IMR-90 (cell line): ENCODE results near the gene POMT2. TPM values are rescaled to one million over a fixed set of nuclear protein-coding genes. Genes with fewer than 3 reads are reported as not detected.

Experiments used
- ATAC-seq: fragments of 200-7000 bp; cut with Tn5 transposase; 2 replicates; pipeline ENCODE4 v1.9.1; 2020; ENCODE audit warnings: low read depth, mild to moderate bottlenecking, moderate library complexity
- BruUV-seq: library from RNA; stranded (reverse); fragments of 400-500 nt; replicated peaks from 2 replicates; lab custom pipeline; 2021; lab: Mats Ljungman, UMichigan
- CTCF ChIA-PET: fragments of 300-600 bp; formaldehyde crosslinking; extraction: SDS; loops from one replicate; lab custom pipeline; 2021; ENCODE audit warnings: antibody characterized with exemption; lab: Yijun Ruan, JAX
- POLR2A ChIA-PET: fragments of 300-600 bp; sonication (Branson Sonifier 250); formaldehyde crosslinking; loops from one replicate; lab custom pipeline; 2022; ENCODE audit warnings: antibody characterized with exemption; ENCODE audit not compliant: unreplicated experiment; lab: Charles Lee
- DNase-seq: peaks from one replicate; pipeline ENCODE4 v3.0.0; 2013
- H2AFZ ChIP-seq: replicated peaks from 2 replicates; pipeline ENCODE3; 2013; ENCODE audit warnings: low read length, mild to moderate bottlenecking; ENCODE audit not compliant: poor library complexity
- H2AK5ac ChIP-seq: 2 replicates; pipeline ENCODE4 v1.6.1; 2013; ENCODE audit warnings: low read depth, low read length, inconsistent platforms
- H2AK9ac ChIP-seq: replicated peaks from 2 replicates; pipeline ENCODE3; 2013; ENCODE audit warnings: mild to moderate bottlenecking, low read depth, low read length, moderate library complexity; ENCODE audit not compliant: poor library complexity
- H2BK120ac ChIP-seq: 2 replicates; pipeline ENCODE4 v1.6.1; 2013; ENCODE audit warnings: low read depth, low read length, inconsistent platforms
- H2BK15ac ChIP-seq: 3 replicates; pipeline ENCODE4 v1.6.1; 2013; ENCODE audit warnings: low read depth, low read length, inconsistent platforms
- H2BK20ac ChIP-seq: 2 replicates; pipeline ENCODE4 v1.6.1; 2013; ENCODE audit warnings: low read depth, mild to moderate bottlenecking, inconsistent platforms, low read length, moderate library complexity
- H2BK5ac ChIP-seq: 2 replicates; pipeline ENCODE4 v1.6.1; 2013; ENCODE audit warnings: mild to moderate bottlenecking, low read depth, low read length, inconsistent platforms; ENCODE audit not compliant: poor library complexity, severe bottlenecking
- H3K14ac ChIP-seq: replicated peaks from 2 replicates; pipeline ENCODE4 v1.6.1; 2013; ENCODE audit warnings: low read depth, low read length, inconsistent platforms
- H3K18ac ChIP-seq: 2 replicates; pipeline ENCODE4 v1.6.1; 2013; ENCODE audit warnings: low read depth, low read length, control low read depth
- H3K23ac ChIP-seq: 2 replicates; pipeline ENCODE4 v1.6.1; 2013; ENCODE audit warnings: low read depth, low read length, inconsistent platforms
- H3K27ac ChIP-seq: 2 replicates; pipeline ENCODE4 v1.5.1; 2013; ENCODE audit warnings: mild to moderate bottlenecking, control low read depth, low read length; ENCODE audit not compliant: insufficient read depth
- H3K27me3 ChIP-seq: 2 replicates; pipeline ENCODE4 v1.6.1; 2013; ENCODE audit warnings: low read length; ENCODE audit not compliant: control insufficient read depth, insufficient read depth
- H3K36me3 ChIP-seq: 2 replicates; pipeline ENCODE4 v1.6.1; 2013; ENCODE audit warnings: low read length, mixed read lengths; ENCODE audit not compliant: control insufficient read depth, insufficient read depth
- H3K4ac ChIP-seq: 2 replicates; pipeline ENCODE4 v1.6.1; 2013; ENCODE audit warnings: low read depth, low read length, inconsistent platforms
- H3K4me1 ChIP-seq: 2 replicates; pipeline ENCODE4 v1.6.1; 2013; ENCODE audit warnings: low read length, mixed read lengths; ENCODE audit not compliant: control insufficient read depth, insufficient read depth
- H3K4me2 ChIP-seq: 2 replicates; pipeline ENCODE4 v1.6.1; 2013; ENCODE audit warnings: low read depth, mild to moderate bottlenecking, control low read depth, low read length, moderate library complexity
- H3K4me3 ChIP-seq: 2 replicates; pipeline ENCODE4 v1.5.1; 2013; ENCODE audit warnings: low read depth, mild to moderate bottlenecking, control low read depth, low read length, moderate library complexity; ENCODE audit not compliant: insufficient read depth
- H3K56ac ChIP-seq: 2 replicates; pipeline ENCODE4 v1.6.1; 2013; ENCODE audit warnings: low read length, inconsistent platforms; ENCODE audit not compliant: insufficient read depth; ENCODE audit errors: extremely low read depth
- H3K79me1 ChIP-seq, 2 experiments: 2 replicates each; pipeline ENCODE4 v1.6.1; 2013; ENCODE audit warnings: low read length in 2 of 2, inconsistent platforms in 1 of 2, low read depth in 1 of 2
- H3K9ac ChIP-seq: 2 replicates; pipeline ENCODE4 v1.6.1; 2013; ENCODE audit warnings: low read depth, low read length, control low read depth
- H3K9me1 ChIP-seq: 2 replicates; pipeline ENCODE4 v1.6.1; 2013; ENCODE audit warnings: low read length, inconsistent platforms; ENCODE audit not compliant: insufficient read depth
- H3K9me3 ChIP-seq: 2 replicates; pipeline ENCODE4 v1.6.1; 2013; ENCODE audit warnings: low read length; ENCODE audit not compliant: control insufficient read depth, insufficient read depth
- H4K20me1 ChIP-seq: 2 replicates; pipeline ENCODE4 v1.6.1; 2013; ENCODE audit warnings: low read length, inconsistent platforms; ENCODE audit not compliant: insufficient read depth
- H4K5ac ChIP-seq: 2 replicates; pipeline ENCODE4 v1.6.1; 2013; ENCODE audit warnings: mild to moderate bottlenecking, low read depth, low read length, control low read depth
- H4K8ac ChIP-seq, 2 experiments: 2 replicates each; pipeline ENCODE4 v1.6.1; 2013; ENCODE audit warnings: low read depth in 2 of 2, low read length in 2 of 2, control low read depth in 1 of 2, inconsistent platforms in 1 of 2
- H4K91ac ChIP-seq: 2 replicates; pipeline ENCODE4 v1.6.1; 2013; ENCODE audit warnings: low read depth, low read length, inconsistent platforms; ENCODE audit not compliant: insufficient read depth
- BHLHE40 ChIP-seq: fragments of 150-350 bp; IDR thresholded peaks from 2 replicates; pipeline ENCODE4 v1.6.1; 2016; ENCODE audit warnings: mild to moderate bottlenecking, low read depth, low read length
- CEBPB ChIP-seq: IDR thresholded peaks from 2 replicates; pipeline ENCODE4 v1.6.1; 2012; ENCODE audit warnings: low read depth, low read length, improper control_type of control experiment
- CHD1 ChIP-seq: IDR thresholded peaks from 2 replicates; pipeline ENCODE4 v1.6.1; 2012; ENCODE audit warnings: low read depth, low read length, improper control_type of control experiment
- FOS ChIP-seq: fragments of 150-350 bp; IDR thresholded peaks from 2 replicates; pipeline ENCODE4 v1.6.1; 2016; ENCODE audit warnings: low read depth, low read length
- MAZ ChIP-seq: IDR thresholded peaks from 2 replicates; pipeline ENCODE4 v1.6.1; 2012; ENCODE audit warnings: low read depth, mild to moderate bottlenecking, low read length, improper control_type of control experiment, moderate library complexity, borderline replicate concordance
- MXI1 ChIP-seq: IDR thresholded peaks from 2 replicates; pipeline ENCODE4 v1.6.1; 2012; ENCODE audit warnings: low read depth, mild to moderate bottlenecking, low read length, moderate library complexity, borderline replicate concordance
- POLR2A ChIP-seq: IDR thresholded peaks from 2 replicates; pipeline ENCODE4 v1.6.1; 2012; ENCODE audit warnings: mild to moderate bottlenecking, low read depth, low read length
- RAD21 ChIP-seq: IDR thresholded peaks from 2 replicates; pipeline ENCODE4 v1.6.1; 2012; ENCODE audit warnings: low read length, improper control_type of control experiment
- RFX5 ChIP-seq: IDR thresholded peaks from 2 replicates; pipeline ENCODE4 v1.8.0; 2012; ENCODE audit warnings: low read depth, mild to moderate bottlenecking, low read length, moderate library complexity
- SMC3 ChIP-seq: fragments of 150-350 bp; IDR thresholded peaks from 2 replicates; pipeline ENCODE4 v1.6.1; 2016; ENCODE audit warnings: low read depth, mild to moderate bottlenecking, antibody characterized with exemption, low read length, moderate library complexity
- WGBS, 2 experiments: methylation state at CpG; one replicate each; pipeline versions ENCODE4 v1.1.5 to v1.1.7; 2013; ENCODE audit warnings: missing lambda C conversion rate in 2 of 2; ENCODE audit not compliant: insufficient read length in 1 of 2; ENCODE audit errors: extremely low coverage in 2 of 2; 5-methylcytosine and 5-hydroxymethylcytosine counted together
- dilution Hi-C: fragments of 300-500 bp; cut with HindIII; formaldehyde crosslinking; loops from one replicate; pipeline ENCODE4 v1.14.3; 2018; ENCODE audit warnings: low sequenced_read_pairs; ENCODE audit not compliant: unreplicated experiment
- in situ Hi-C: fragments of 300-500 bp; cut with MboI; formaldehyde crosslinking; loops from 3 replicates; pipeline ENCODE4 v1.14.3; 2019; ENCODE audit warnings: low sequenced_read_pairs, inconsistent platforms, mixed read lengths
- intact Hi-C: fragments of 100-400 bp; cut with micrococcal nuclease; formaldehyde crosslinking; loops from 2 replicates; pipeline ENCODE4 v1.10.0; 2022
- polyA plus RNA-seq, 3 experiments: library from polyadenylated mRNA; depleted of rRNA; stranded (reverse); fragments of >200 nt; gene quantifications; 2 replicates each; pipeline ENCODE4 v1.2.3, GENCODE V29; 2012; ENCODE audit warnings: low replicate concordance in 1 of 3
- total RNA-seq: library from RNA; depleted of rRNA; stranded (reverse); fragments of >200 nt; gene quantifications from 2 replicates; pipeline ENCODE4 v1.2.3, GENCODE V29; 2012
- TF ChIP-seq, protein P1 (sequence below): fragments of 150-350 bp; IDR thresholded peaks from 2 replicates; pipeline ENCODE4 v1.6.1; 2016; ENCODE audit warnings: low read depth, mild to moderate bottlenecking, low read length, moderate library complexity, borderline replicate concordance
- TF ChIP-seq, protein P2 (sequence below): conservative IDR thresholded peaks from 2 replicates; pipeline ENCODE4 v1.5.1; 2012; ENCODE audit warnings: mild to moderate bottlenecking, low read depth, low read length, improper control_type of control experiment

POMT2 gene
- total and polyA plus RNA-seq, 2 of the 4 experiments (the other 2 are of a cell fraction): 6.5 to 13.0 TPM

DNA sequence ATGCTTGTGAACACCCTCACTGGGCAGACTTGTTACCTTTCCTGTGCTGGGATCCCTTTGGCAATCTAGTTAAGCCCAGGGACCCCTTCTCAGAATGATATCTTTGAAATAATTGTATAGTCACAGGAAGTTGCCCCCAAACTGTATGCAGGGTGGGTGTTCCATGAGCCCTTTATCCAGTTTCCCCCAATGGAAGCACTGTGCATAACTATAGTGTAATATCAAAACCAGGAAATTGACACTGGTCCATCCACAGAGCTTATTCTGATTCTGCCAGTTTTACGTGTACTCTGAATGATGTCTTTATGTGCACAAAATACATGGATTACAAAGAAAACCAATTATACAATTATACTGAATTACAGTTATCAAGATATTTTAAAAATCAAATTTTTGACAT, 73.9 kb downstream of the POMT2 start:
- DNase-seq: no peak
- Histone ChIP-seq H2BK5ac (no peak overlapping the region), H3K9me1 (peaks cover 3% of the 10 kb centered on the region; the same call in 1 of the 2 replicates), H4K91ac (no peak overlapping the region), H2AK9ac (no peak overlapping the region), H3K4ac (no peak overlapping the region), H3K36me3 (no peaks in the 10 kb centered on the region), H3K9ac (no peak overlapping the region), H3K4me3 (no peak overlapping the region), H3K4me2 (no peak overlapping the region), H4K5ac (no peak overlapping the region), H2BK120ac (no peak overlapping the region), H4K20me1 (no peaks in the 10 kb centered on the region), H3K9me3 (no peaks in the 10 kb centered on the region), H3K27me3 (no peaks in the 10 kb centered on the region; the same call in 1 of the 2 replicates), H2BK15ac (no peak overlapping the region), H3K23ac (no peak overlapping the region), H4K8ac (no peak overlapping the region), H3K79me1 (no peaks in the 10 kb centered on the region), H2AFZ (no peak overlapping the region), H3K14ac (no peak overlapping the region), H3K27ac (no peak overlapping the region), H2AK5ac (no peak overlapping the region), H2BK20ac (no peak overlapping the region), H3K4me1 (no peaks in the 10 kb centered on the region), H3K56ac (no peak overlapping the region), H3K18ac (no peak overlapping the region)
- WGBS, 2 experiments: no CpG with 5 or more reads among the region's 1 CpG
- intact Hi-C loops (no loop called here), in situ Hi-C loops (no loop called here), dilution Hi-C loops (no loop called here)
- TF ChIP-seq CHD1 (no peak), RFX5 (no peak), BHLHE40 (no peak), SMC3 (no peak), POLR2A (no peak), MAZ (no peak), FOS (no peak), RAD21 (no peak), CEBPB (no peak), MXI1 (no peak)
- TF ChIP-seq, protein P1, sequence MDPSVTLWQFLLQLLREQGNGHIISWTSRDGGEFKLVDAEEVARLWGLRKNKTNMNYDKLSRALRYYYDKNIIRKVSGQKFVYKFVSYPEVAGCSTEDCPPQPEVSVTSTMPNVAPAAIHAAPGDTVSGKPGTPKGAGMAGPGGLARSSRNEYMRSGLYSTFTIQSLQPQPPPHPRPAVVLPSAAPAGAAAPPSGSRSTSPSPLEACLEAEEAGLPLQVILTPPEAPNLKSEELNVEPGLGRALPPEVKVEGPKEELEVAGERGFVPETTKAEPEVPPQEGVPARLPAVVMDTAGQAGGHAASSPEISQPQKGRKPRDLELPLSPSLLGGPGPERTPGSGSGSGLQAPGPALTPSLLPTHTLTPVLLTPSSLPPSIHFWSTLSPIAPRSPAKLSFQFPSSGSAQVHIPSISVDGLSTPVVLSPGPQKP: no peak
- TF ChIP-seq, protein P2, sequence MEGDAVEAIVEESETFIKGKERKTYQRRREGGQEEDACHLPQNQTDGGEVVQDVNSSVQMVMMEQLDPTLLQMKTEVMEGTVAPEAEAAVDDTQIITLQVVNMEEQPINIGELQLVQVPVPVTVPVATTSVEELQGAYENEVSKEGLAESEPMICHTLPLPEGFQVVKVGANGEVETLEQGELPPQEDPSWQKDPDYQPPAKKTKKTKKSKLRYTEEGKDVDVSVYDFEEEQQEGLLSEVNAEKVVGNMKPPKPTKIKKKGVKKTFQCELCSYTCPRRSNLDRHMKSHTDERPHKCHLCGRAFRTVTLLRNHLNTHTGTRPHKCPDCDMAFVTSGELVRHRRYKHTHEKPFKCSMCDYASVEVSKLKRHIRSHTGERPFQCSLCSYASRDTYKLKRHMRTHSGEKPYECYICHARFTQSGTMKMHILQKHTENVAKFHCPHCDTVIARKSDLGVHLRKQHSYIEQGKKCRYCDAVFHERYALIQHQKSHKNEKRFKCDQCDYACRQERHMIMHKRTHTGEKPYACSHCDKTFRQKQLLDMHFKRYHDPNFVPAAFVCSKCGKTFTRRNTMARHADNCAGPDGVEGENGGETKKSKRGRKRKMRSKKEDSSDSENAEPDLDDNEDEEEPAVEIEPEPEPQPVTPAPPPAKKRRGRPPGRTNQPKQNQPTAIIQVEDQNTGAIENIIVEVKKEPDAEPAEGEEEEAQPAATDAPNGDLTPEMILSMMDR: no peak
- ChIA-PET CTCF (interaction anchor here (0.6 to 0.7 kb wide), 2 partner anchors 13 to 436 kb away, joined by 3 to 6 read pairs; no protein-coding TSS in a partner anchor), POLR2A (no interaction called here)
- ATAC-seq: no peak
- BruUV-seq: no TSS peak
